Measurements from ENCODE around the gene ZNF431. TPM values are rescaled to one million over a fixed set of nuclear protein-coding genes. Genes with fewer than 3 reads are reported as not detected.

The ZNF431 gene
- total and polyA plus RNA-seq, 3 donors from 2014 or later: 12.8 to 50.0 (median 49.4) TPM

GRCh38 chr19:21101521-21102242 lies 40.2 kb upstream of the ZNF431 start:
- H3K9me3 ChIP-seq: no peaks in the 10 kb centered on the region
- no peaks in the 10 kb centered on the region for H3K36me3 ChIP-seq (ENCODE audit: low read depth, missing control alignments)
- DNase-seq: no peak
- H3K27ac ChIP-seq: no peak overlapping the region
- no peaks in the 10 kb centered on the region for H3K27me3 ChIP-seq
- intact Hi-C loops (cut with DNase I; ENCODE audit: low total_unique reads): no loop called here
- H3K4me1 ChIP-seq: no peaks in the 10 kb centered on the region
- TF ChIP-seq CTCF (IDR thresholded peaks at IDR 0.05): no peak
- TF ChIP-seq POLR2A (IDR thresholded peaks at IDR 0.05): no peak
- 79 to 92% methylated on average over 2 of the region's 2 CpGs for WGBS, 2 donors
- no peak overlapping the region for H3K4me3 ChIP-seq

- H3K4me3 ChIP-seq: no peak overlapping the region
- no peaks in the 10 kb centered on the region for H3K4me1 ChIP-seq
- H3K27ac ChIP-seq: no peak overlapping the region
- no peaks in the 10 kb centered on the region for H3K36me3 ChIP-seq (ENCODE audit: low read depth, missing control alignments)
- no peaks in the 10 kb centered on the region for H3K9me3 ChIP-seq
- H3K27me3 ChIP-seq: no peaks in the 10 kb centered on the region
- intact Hi-C loops (cut with DNase I; ENCODE audit: low total_unique reads): no loop called here
- no peak for TF ChIP-seq CTCF (IDR thresholded peaks at IDR 0.05)
- no peak for TF ChIP-seq POLR2A (IDR thresholded peaks at IDR 0.05)
- no peak for DNase-seq
Measured at GRCh38 chr19:21109116-21109515, 32.7 kb upstream of the ZNF431 start.

- TF ChIP-seq CTCF (IDR thresholded peaks at IDR 0.05): no peak
- TF ChIP-seq POLR2A (IDR thresholded peaks at IDR 0.05): no peak
- intact Hi-C loops (cut with DNase I; ENCODE audit: low total_unique reads): no loop called here
- WGBS, 2 donors: 97 to 100% methylated on average over 1 of the region's 1 CpG
Measured at GRCh38 chr19:21110183-21110582, 31.7 kb upstream of the ZNF431 start.

DNA sequence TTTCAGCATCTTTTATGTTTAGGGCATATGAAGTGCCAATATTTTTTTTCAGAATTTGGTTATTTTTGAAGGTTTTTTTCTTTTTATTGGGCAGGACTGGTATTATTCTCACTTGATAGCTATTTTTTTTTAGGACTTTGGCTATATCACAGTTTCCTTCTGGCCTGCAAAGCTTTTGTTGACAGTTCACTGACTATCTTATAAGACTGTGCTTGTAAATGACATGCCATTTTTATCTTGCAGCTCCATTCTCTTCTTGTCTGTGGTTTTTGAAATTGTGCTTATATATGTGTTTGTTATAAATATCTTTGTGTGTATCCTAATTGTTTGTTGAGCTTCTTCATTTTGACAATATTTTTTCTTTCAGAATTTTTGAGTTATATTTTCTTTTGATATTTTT lies 26.4 kb upstream of the ZNF431 start:
- no peak overlapping the region for H3K4me3 ChIP-seq
- TF ChIP-seq POLR2A (IDR thresholded peaks at IDR 0.05) (no peak), CTCF (IDR thresholded peaks at IDR 0.05) (no peak)
- no peaks in the 10 kb centered on the region for H3K4me1 ChIP-seq
- intact Hi-C loops (cut with DNase I; ENCODE audit: low total_unique reads): no loop called here
- H3K27me3 ChIP-seq: no peaks in the 10 kb centered on the region
- H3K36me3 ChIP-seq (ENCODE audit: low read depth, missing control alignments): no peaks in the 10 kb centered on the region
- no peak overlapping the region for H3K27ac ChIP-seq
- no peaks in the 10 kb centered on the region for H3K9me3 ChIP-seq
- DNase-seq: no peak

More at GRCh38 chr19:21110183-21110582, 31.7 kb upstream of the ZNF431 start:
- no peaks in the 10 kb centered on the region for H3K9me3 ChIP-seq
- H3K4me3 ChIP-seq: no peak overlapping the region
- H3K36me3 ChIP-seq (ENCODE audit: low read depth, missing control alignments): no peaks in the 10 kb centered on the region
- no peak overlapping the region for H3K27ac ChIP-seq
- H3K27me3 ChIP-seq: no peaks in the 10 kb centered on the region
- DNase-seq: no peak
- no peaks in the 10 kb centered on the region for H3K4me1 ChIP-seq
